ENCODE measurements around the gene MYBPH. TPM values are rescaled to one million over a fixed set of nuclear protein-coding genes. Genes with fewer than 3 reads are reported as not detected.

Gene MYBPH
- total RNA-seq, 2 donors from 2014 or later = not detected

- Mint-ChIP-seq H3K27me3 (ENCODE audit: insufficient read depth) (peaks cover 14% of the 10 kb centered on the region), H3K9me3 (no peaks in the 10 kb centered on the region), H3K27ac (no peak overlapping the region), H3K36me3 (ENCODE audit: low read depth) (no peaks in the 10 kb centered on the region), H3K4me3 (no peak overlapping the region), H3K4me1 (peaks cover 9% of the 10 kb centered on the region)
- no peak for TF ChIP-seq CTCF (conservative IDR thresholded peaks at IDR 0.05)
- Histone ChIP-seq H3K27ac (ENCODE audit: low read depth, low read length) (no peak overlapping the region), H3K4me1 (ENCODE audit: control insufficient read depth, insufficient read depth, low read length) (no peaks in the 10 kb centered on the region), H3K9ac (ENCODE audit: extremely low read depth, low read length, poor library complexity, severe bottlenecking) (no peak overlapping the region), H3K27me3 (ENCODE audit: control insufficient read depth, insufficient read depth, low read length, poor library complexity, severe bottlenecking) (no peaks in the 10 kb centered on the region), H3K36me3 (ENCODE audit: control insufficient read depth, insufficient read depth, low read length) (no peaks in the 10 kb centered on the region), H3K9me3 (ENCODE audit: control insufficient read depth, low read length) (no peaks in the 10 kb centered on the region), H3K4me3 (ENCODE audit: low read length) (no peak overlapping the region)
- no peak for DNase-seq
Measured at GRCh38 chr1:203210988-203211387, 35.4 kb upstream of the MYBPH start.

- Histone ChIP-seq H3K27ac (ENCODE audit: low read depth, low read length) (no peak overlapping the region), H3K4me1 (ENCODE audit: control insufficient read depth, insufficient read depth, low read length) (no peaks in the 10 kb centered on the region), H3K4me3 (ENCODE audit: low read length) (no peak overlapping the region), H3K9ac (ENCODE audit: extremely low read depth, low read length, poor library complexity, severe bottlenecking) (no peak overlapping the region), H3K9me3 (ENCODE audit: control insufficient read depth, low read length) (no peaks in the 10 kb centered on the region), H3K27me3 (ENCODE audit: control insufficient read depth, insufficient read depth, low read length, poor library complexity, severe bottlenecking) (no peaks in the 10 kb centered on the region), H3K36me3 (ENCODE audit: control insufficient read depth, insufficient read depth, low read length) (no peaks in the 10 kb centered on the region)
- H3K4me1 Mint-ChIP-seq = peaks cover 6% of the 10 kb centered on the region
- no peak for TF ChIP-seq CTCF (conservative IDR thresholded peaks at IDR 0.05)
- peaks cover 14% of the 10 kb centered on the region for H3K27me3 Mint-ChIP-seq (ENCODE audit: insufficient read depth)
- no peak overlapping the region for H3K27ac Mint-ChIP-seq
- no peaks in the 10 kb centered on the region for H3K36me3 Mint-ChIP-seq (ENCODE audit: low read depth)
- no peaks in the 10 kb centered on the region for H3K9me3 Mint-ChIP-seq
- no peak for DNase-seq
- H3K4me3 Mint-ChIP-seq = no peak overlapping the region
Measured at GRCh38 chr1:203210350-203210749, 34.7 kb upstream of the MYBPH start.

- H3K27ac ChIP-seq (ENCODE audit: low read depth, low read length) = no peak overlapping the region
- H3K27ac Mint-ChIP-seq = no peak overlapping the region
- H3K36me3 Mint-ChIP-seq (ENCODE audit: low read depth) = no peaks in the 10 kb centered on the region
- no peak overlapping the region for H3K4me3 Mint-ChIP-seq
- H3K27me3 ChIP-seq (ENCODE audit: control insufficient read depth, insufficient read depth, low read length, poor library complexity, severe bottlenecking) = no peaks in the 10 kb centered on the region
- no peak overlapping the region for H3K4me3 ChIP-seq (ENCODE audit: low read length)
- no peak for TF ChIP-seq CTCF (conservative IDR thresholded peaks at IDR 0.05)
- peaks cover 8% of the 10 kb centered on the region for H3K27me3 Mint-ChIP-seq (ENCODE audit: insufficient read depth)
- H3K9ac ChIP-seq (ENCODE audit: extremely low read depth, low read length, poor library complexity, severe bottlenecking) = no peak overlapping the region
- H3K4me1 ChIP-seq (ENCODE audit: control insufficient read depth, insufficient read depth, low read length) = no peaks in the 10 kb centered on the region
- DNase-seq = no peak
- no peaks in the 10 kb centered on the region for H3K36me3 ChIP-seq (ENCODE audit: control insufficient read depth, insufficient read depth, low read length)
- WGBS, 2 experiments (ENCODE audit: insufficient coverage in 1 of 2, insufficient read length in 1 of 2) = 94% methylated on average over 1 of the region's 1 CpG; no CpG with 5 or more reads in 1 of the 2 experiments
- H3K9me3 Mint-ChIP-seq = no peaks in the 10 kb centered on the region
- no peaks in the 10 kb centered on the region for H3K9me3 ChIP-seq (ENCODE audit: control insufficient read depth, low read length)
- no peaks in the 10 kb centered on the region for H3K4me1 Mint-ChIP-seq
Measured at GRCh38 chr1:203208181-203208580, 32.6 kb upstream of the MYBPH start.

Data from endodermal cell (in vitro differentiated cells).